NK-92 treated with Interleukin-12 subunit alpha and Interleukin-12 subunit beta, amount 100 ng/mL, for 24 hours (cell line): Measurements from ENCODE around the gene TAS2R9.
"Not testable (repeated sequence)": the region's sequence is repeated elsewhere in the genome, so short reads cannot be mapped to it uniquely, and the experiment has no call there.

Experiments
- DNase-seq: peaks from one replicate; lab custom pipeline; 2025; lab: John Stamatoyannopoulos, UW

Gene TAS2R9, protein sequence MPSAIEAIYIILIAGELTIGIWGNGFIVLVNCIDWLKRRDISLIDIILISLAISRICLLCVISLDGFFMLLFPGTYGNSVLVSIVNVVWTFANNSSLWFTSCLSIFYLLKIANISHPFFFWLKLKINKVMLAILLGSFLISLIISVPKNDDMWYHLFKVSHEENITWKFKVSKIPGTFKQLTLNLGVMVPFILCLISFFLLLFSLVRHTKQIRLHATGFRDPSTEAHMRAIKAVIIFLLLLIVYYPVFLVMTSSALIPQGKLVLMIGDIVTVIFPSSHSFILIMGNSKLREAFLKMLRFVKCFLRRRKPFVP

DNA sequence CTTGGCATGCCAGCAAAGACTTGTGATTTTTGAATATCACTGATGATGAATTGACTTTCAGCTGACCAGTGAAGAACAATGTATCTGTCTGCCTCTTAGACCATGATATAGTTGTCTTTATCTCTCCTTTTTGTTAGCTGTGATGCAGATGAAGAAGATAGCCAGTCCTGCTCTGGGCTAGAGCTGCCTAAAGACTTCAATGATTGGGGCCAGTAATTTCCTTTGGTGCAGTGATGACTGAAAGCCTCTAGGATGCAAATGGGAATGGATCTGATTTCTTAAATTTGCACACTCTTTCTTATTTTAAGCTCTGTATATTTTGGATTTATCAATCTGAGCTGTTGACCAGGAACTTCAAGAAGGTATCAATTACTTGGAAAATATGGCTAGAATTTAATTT lies at the start of gene TAS2R9:
TAS2R9 (minus strand) TSS at position 101 of the 400 bp plus-strand sequence; CDS start at position 8, 93 bp downstream.
- no peak for DNase-seq

DNA sequence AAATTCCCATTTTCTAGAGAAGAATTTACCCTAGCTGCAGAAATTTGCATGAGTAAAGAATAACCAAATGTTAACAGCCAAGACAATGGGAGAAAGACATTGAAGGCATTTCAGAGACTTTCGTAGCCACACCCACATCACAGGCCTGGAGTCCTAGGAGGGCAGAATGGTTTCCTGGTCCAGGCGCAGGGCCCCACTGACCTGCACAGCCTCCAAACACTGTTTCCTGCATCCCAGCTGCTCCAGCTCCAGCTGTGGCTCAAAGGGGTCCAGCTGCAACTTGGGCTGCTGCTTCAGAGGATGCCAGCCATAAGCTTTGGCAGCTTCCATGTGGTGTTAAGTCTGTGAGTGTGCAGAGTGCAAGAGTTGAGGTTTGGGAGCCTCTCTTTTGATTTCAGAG lies 45.8 kb upstream of the TAS2R9 start:
- no peak for DNase-seq

DNA sequence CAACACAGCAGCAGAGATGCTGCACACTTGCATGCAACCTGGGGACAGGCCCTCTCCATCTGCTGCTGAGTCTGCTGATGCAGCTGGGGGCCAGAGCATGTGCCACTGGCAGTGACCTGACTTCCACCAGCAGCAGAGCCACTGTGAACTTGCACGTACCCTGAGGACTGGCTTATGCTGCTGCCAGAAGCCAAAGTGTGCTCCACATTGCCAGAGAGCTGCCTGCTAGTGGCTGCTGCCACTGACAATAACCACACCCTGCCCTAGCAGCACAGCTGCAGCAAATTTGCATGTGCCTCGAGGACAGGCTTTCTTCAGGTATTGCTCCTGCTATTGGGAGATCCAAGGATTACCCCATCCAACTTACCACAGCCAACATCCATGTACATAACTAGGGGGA lies 43.8 kb upstream of the TAS2R9 start:
- DNase-seq, result no peak

DNA sequence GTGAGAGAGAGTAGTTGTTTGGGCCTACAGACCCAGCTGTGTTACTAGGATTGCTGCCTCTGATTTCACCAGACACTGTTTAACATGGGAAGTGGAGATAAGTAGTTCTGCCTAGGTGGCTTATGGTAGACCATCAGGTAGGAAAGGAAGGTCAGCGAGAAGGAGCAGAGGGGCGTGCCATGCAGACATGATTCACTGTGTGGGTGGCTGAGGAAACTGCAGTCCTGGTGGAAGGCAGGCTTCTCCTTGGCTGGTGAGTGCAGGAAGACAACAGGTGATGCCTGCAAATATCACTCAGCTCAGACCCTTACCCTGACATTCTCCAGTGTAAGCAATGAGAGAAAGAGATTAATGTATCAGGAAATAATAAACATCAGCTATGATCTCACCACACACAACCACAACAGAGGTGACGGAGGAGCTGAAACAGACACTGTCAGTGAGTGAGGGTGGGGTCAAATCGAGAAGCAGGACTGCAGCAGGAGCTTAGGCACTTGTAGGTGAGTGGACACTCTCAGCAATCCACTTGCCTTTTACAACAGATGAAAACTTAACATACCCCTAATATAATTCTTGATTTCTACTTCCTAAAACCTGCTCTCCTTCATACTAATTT lies 41.4 kb upstream of the TAS2R9 start:
- DNase-seq, result no peak

DNA sequence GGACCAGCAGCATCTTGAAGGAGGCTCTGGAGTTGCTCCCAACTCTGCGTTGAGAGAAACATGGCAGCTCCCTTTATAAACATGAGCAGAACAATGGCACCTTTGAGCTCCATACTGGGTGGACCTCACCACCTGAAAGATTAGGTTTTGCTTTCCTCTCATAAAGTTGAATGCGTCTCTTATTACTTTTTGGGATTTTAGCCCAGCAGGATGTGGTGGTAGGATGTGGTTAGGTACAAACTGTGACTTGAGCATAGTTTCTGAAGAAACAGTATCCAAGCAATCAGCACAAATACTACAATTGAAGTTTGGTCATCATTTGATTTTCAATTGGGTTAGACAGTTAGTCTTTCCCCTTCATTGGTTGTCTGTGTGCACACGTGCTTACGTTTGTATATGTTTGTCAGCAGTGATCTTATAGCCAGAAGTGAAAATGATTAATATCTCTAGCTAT lies 39.5 kb upstream of the TAS2R9 start, which contains the start of gene PRR4:
PRR4 (minus strand) TSS at position 51 of the 454 bp plus-strand sequence; CDS start at position 13, 38 bp downstream.
- DNase-seq, result no peak

DNA sequence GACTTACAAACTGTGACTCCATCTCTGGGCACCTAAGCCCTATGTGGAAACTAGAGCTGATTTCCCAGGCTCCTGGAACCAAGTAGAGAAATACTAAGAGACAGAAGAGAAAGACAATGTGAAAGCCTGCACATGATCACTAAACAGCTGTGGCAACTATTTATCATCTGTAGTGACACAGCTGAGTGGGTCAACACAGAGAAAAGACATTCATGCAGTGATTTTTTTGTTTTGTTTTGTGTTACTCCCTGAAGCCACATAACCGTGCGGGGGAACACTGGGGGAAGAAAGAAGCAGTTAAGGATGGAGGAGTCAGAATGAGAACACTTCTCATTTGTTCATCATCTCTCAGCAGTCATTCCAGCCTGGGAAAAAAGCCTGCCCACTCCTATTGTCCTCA lies 37.8 kb upstream of the TAS2R9 start:
- no peak for DNase-seq

DNA sequence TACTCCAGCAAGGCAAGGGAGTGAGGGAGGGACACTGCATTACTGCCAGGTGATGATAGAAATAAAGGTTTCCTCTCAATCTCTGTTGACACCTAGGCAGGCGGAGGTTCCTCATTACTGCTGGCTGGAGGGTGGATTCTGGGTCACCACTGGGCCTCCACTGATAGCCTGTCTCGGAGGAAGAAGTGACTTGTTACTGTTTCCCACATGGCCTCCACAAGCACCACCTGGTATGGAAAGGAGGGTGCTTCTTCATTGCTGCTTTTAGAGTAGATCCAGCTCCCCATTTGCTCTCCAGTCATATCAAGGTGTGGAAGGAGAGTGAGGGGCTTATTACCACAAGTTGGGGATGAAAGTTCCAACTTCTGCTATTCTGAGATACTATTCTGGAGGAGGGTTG lies 32.9 kb upstream of the TAS2R9 start:
- no peak for DNase-seq

DNA sequence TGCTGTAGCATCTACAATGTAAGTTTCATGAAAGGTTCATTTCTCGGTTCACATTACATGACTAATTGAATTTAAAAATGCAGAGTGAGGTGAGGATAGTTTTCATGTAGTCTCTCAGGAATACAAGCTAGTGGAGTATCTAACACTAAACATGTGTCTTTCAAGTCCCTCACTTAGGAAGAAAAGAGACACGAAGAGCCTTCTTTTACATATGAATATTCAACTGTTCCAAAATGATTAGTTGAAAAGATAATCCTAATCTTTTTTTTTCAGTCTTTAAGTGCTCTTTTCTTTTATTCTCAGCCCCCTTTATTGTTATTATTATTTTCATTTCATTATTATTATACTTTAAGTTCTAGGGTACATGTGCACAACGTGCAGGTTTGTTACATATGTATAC lies 28.5 kb upstream of the TAS2R9 start:
- DNase-seq, result no peak

DNA sequence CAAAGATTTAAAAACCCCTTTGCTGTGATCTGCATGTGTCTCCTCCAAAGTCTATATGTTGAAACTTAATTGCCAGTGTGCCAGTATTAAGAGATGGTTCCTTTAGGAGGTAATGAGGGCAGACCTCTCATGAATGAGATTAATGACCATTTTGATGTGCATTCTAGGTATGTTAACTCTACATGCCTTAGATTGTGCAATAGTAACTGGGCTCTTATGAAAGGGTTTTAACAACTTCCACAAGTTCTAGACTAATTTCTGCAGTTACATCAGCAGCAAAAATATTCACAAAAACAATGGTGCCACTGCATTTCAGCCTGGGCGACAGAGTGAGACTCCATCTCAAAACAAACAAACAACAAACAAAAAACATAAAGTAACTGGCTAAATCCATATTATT lies 20.0 kb upstream of the TAS2R9 start:
- no peak for DNase-seq

DNA sequence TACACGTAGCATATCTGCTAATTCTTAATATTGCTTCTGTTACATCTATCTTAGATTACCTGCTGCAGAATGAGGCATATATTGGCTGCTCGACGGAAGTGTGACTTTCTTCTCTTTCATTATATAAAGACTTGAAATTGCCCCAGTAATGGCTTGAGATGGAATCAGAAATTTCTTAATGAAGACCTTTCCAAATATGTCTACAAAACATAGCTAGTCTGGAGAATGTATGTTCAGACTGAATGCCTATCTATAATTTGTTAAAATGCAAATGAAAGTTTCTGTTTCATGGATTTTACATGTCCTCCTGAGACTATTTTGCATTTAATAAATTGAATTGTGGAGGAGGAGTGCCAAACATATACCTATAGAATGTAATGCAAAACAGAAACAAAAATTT lies 16.3 kb upstream of the TAS2R9 start, which contains the start of gene TAS2R10:
TAS2R10 (minus strand) TSS at position 101 of the 400 bp plus-strand sequence; CDS start at position 12, 89 bp downstream.
- no peak for DNase-seq

DNA sequence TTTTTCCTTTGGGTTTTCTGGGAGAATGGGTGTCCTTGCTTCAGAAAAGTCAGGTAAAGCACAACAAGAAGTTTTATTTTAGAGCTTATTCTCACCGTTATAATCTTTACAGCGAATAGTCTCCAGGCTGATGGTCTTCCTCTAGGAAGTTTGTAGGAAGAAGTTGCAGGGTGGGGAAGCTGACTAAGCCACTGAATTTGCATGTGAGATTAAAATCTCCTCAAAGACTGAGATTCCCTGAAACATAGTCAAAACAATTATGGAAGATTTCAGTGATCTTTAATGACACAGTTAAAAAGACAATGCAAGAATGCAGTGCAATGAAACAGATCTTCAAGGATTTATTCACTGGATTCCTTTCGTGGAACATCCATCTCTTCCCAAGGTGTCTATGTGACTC lies 15.0 kb upstream of the TAS2R9 start:
- DNase-seq, result no peak

DNA sequence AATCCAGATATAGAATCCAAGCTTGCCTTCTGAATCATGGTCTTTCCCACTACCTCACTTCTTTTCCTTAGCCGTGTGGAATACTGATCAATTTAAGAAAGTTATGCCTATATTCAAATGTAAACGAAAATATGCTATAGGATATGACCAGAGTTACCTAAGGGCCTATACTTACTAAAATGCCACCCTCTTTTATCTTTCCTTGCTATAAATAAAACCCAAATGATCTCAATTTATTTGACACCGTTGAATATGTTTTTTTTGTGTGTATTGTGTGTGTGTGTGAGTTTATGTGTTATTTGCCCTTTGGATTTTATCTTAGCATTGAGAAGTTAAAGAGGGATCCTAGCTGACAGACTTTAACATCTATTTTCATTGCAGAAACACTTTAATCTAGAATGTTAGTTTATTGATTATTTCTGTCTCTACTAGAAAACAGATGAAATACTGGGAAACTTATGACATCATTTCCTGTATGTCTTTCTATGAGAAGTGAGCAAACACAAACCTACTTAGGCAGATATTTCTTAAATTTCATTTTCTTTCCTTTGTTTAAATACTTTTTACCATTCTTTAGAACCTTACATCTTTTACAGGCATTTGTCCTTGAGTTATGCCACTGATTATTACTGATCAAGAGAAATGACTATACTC lies 2.0 kb upstream of the TAS2R9 start:
- DNase-seq, result no peak

DNA sequence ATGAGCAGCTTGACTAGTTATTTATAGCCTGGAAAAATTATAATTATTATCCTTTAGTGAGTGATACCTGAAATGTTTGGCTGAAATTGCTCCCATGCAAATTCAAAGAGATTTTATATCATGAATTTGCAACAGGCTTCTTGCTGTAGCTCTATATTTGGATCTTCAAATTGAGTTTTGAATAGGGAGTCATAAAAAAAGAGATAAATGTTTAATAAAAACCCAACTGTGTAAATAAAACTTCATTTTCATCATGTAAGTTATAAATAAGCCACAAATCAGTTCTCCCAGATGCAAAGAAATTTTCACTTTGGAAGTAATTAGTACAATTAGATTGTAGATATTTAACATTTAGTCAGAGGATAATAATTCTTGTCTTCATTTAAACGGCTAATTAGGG lies 2.8 kb downstream of the TAS2R9 start, which contains the start of gene TAS2R8:
TAS2R8 (minus strand) TSS at position 101 of the 400 bp plus-strand sequence. CDS start 306 bp downstream, outside the sequence.
- no peak for DNase-seq

DNA sequence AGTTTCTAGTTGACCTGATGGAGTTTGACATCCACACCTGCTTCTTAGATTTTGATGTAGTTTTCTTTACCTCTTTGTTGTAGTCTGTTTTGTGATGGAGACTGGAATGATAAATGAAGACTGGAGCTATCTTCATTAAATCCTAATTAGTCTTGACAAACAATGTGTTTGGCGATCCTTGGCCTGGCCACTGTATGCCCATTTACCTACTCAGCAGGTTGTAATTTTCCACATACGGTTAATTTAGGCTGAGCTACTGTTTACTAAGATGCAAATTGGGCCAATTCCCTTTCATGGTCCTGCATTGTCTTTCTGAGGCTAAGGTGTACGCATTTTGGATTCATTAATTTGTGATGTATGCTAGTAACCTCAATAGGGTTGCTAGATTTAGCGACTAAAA lies 7.4 kb downstream of the TAS2R9 start, which contains the start of gene TAS2R7:
TAS2R7 (minus strand) TSS at position 41 of the 400 bp plus-strand sequence. CDS start 57 bp downstream, outside the sequence.
- DNase-seq, result no peak

DNA sequence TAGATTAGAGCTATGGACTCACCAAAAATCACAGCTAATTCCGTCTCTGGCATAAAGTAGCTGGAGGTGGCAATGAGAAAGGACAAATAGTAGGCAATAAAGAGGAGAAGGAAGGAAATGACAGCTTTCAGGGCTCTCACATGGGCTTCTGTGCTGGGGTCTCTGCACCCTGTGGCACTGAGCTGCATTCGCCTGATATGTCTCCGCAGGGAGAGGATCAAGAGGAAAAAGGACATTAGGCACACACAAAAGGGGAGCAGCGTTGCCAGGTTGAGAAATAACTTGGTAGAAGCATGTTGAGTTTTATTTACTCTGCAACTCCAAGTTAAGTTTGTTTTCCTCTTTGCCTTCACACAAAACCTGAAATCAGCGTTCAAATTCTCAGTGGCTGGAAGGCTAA lies 8.2 kb downstream of the TAS2R9 start:
- DNase-seq, result no peak

DNA sequence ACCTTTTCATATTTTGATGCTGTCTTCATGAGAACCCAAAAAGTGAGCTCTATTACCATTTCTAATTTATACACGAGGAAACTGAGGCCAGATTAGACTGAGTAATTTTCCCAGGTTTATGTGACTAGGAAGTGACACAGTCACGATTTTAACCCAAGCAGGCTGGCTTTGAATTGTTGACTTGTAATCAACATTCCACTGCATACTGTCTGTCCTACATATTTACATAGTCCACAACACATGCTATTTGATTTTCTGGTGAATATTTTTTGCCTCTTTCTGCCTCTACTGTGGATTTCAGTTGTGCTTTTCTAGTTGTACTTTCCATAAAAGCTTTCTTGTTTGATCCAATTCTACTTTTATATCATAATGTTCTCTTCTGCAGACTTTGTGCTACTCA lies 15.7 kb downstream of the TAS2R9 start:
- no peak for DNase-seq

DNA sequence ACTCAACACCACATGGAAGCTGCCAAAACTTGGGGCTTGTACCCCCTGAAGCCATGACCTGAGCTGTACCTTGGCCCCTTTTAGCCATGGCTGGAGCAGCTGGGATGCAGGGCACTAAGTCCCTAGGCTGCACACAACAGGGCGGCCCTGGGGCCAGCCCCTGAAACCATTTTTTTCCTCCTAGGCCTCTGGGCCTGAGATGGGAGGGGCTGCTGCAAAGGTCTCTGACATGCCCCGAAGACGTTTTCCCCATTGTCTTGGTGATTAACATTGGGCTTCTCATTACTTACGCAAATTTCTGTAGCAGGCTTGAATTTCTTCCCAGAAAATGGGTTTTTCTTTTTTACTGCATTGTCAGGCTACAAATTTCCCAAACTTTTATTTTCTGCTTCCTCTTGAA lies 18.2 kb downstream of the TAS2R9 start:
- not testable (repeated sequence) for DNase-seq

DNA sequence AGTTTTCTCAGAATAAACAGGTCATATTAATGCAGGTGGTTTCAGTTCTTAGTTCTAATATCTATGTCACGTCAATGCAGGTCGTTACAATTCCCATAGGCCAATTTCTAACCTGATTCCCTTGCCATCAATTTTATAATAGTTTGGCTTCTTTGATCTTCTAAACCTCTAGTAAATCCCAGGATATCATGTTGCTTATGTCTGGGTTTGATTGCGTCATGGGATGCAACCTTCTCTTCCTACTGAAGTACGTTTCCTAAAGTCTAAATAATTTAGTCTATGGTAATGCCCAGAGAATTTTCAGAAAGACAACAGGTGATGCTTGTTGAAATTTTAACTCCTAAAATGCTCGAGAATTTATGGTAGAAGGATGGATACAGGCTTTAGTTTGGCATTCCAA lies 26.7 kb downstream of the TAS2R9 start:
- DNase-seq, result no peak

DNA sequence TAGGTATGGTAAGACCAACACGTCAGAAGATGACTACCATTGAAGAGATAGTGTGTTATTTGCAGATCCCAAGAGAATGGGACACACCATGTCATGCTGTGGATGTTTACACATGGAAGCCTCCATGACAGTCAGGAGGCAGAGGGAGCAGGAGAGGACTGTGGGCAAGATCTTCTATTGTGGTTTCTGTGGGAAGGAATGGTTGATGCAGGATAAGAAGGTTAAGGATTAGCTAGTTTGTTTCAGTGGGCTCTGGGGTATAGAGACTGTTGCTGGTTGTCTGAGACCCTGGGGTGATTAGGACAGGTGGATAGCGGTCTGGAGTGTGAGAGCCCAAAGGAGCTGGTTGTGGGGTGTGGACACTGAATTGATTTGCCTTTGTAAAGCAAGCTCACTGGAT lies 30.9 kb downstream of the TAS2R9 start:
- no peak for DNase-seq

DNA sequence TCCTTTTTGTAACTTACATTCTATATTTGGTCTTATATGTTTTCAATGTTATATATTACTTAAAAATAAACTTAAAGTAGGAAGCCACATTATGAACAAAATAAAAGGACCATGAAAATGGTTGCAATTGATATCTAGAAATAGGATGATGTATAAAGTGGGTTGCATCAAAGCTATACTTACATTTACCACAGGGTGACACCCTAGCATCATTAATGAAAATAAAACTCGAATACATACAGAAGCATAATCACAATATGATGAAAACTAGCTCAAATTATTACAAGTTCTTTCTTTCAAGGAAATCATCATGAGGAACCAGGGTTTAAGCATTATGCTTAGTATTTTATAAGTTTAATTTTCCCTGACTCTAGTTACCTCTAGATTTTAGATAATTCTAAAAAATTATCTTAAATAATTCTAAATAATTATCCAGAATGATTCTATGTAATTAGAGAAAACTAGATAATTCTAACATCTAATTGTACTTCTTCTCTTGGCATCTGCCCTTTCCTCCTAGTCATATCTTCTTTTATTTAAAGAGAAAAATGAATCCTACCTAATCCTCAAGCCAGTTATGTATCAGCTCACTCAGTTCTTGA lies 38.7 kb downstream of the TAS2R9 start:
- DNase-seq, result no peak

DNA sequence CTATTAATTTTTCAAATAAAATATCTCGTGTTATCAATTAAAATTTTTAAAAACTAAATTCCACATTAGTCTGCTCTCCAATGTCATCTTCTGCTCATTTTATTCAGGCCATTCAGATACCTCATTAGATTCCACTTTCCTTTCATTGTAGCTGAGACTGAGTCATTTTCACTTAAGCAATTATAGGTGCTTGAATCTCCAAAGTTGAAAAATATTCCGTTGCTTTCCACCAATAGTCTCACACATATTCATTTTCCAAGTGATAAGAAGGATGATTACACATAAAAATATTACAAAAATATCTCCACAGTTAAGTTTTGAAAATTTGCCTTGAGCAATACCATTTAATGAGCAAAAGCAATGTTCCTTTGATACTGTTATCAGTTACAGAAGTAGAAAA lies 50.3 kb downstream of the TAS2R9 start:
- DNase-seq, result no peak
